Measurements from ENCODE around the gene BPIFB4. TPM values are rescaled to one million over a fixed set of nuclear protein-coding genes. Genes with fewer than 3 reads are reported as not detected.

BPIFB4 gene
- total RNA-seq, 2 experiments from 2014 or later = not detected

GRCh38 chr20:33059136-33059535 is 20.3 kb upstream of the BPIFB4 start:
- Mint-ChIP-seq H3K9me3 (no peaks in the 10 kb centered on the region), H3K36me3 (ENCODE audit: low read depth) (no peaks in the 10 kb centered on the region), H3K4me3 (no peak overlapping the region), H3K27ac (no peak overlapping the region), H3K27me3 (no peaks in the 10 kb centered on the region), H3K4me1 (ENCODE audit: low read depth) (no peaks in the 10 kb centered on the region)
- H3K27ac ChIP-seq (ENCODE audit: low read depth in 1 of 2, low read length in 2 of 2) = no peak overlapping the region
- TF ChIP-seq CTCF (IDR thresholded peaks at IDR 0.05) = no peak
- H3K27me3 ChIP-seq (ENCODE audit: control insufficient read depth in 1 of 2, insufficient read depth in 2 of 2, low read length in 2 of 2) = no peaks in the 10 kb centered on the region
- H3K4me1 ChIP-seq (ENCODE audit: insufficient read depth, low read length) = no peaks in the 10 kb centered on the region
- ChIA-PET POLR2A (no interaction called here), CTCF (no interaction called here)
- no peaks in the 10 kb centered on the region for H3K9me3 ChIP-seq (ENCODE audit: control insufficient read depth in 1 of 2, insufficient read depth in 1 of 2, low read length in 2 of 2)
- DNase-seq (no peak), ATAC-seq (ENCODE audit: poor library complexity) (no peak)
- H3K36me3 ChIP-seq (ENCODE audit: insufficient read depth, low read length) = no peaks in the 10 kb centered on the region
- intact Hi-C loops (cut with DNase I, micrococcal nuclease) = no loop called here
- no peak overlapping the region for H3K4me3 ChIP-seq (ENCODE audit: low read length)

GRCh38 chr20:33059741-33060390 is 19.6 kb upstream of the BPIFB4 start:
- no peaks in the 10 kb centered on the region for H3K27me3 ChIP-seq (ENCODE audit: control insufficient read depth in 1 of 2, insufficient read depth in 2 of 2, low read length in 2 of 2)
- no peak overlapping the region for H3K4me3 ChIP-seq (ENCODE audit: low read length)
- H3K27me3 Mint-ChIP-seq = no peaks in the 10 kb centered on the region
- no peaks in the 10 kb centered on the region for H3K9me3 Mint-ChIP-seq
- intact Hi-C loops (cut with DNase I, micrococcal nuclease) = no loop called here
- DNase-seq = no peak
- H3K36me3 Mint-ChIP-seq (ENCODE audit: low read depth) = no peaks in the 10 kb centered on the region
- no peak for TF ChIP-seq CTCF (IDR thresholded peaks at IDR 0.05)
- no peak overlapping the region for H3K4me3 Mint-ChIP-seq
- POLR2A ChIA-PET = no interaction called here
- H3K27ac ChIP-seq (ENCODE audit: low read depth in 1 of 2, low read length in 2 of 2) = no peak overlapping the region
- no peaks in the 10 kb centered on the region for H3K36me3 ChIP-seq (ENCODE audit: insufficient read depth, low read length)
- H3K4me1 Mint-ChIP-seq (ENCODE audit: low read depth) = no peaks in the 10 kb centered on the region
- H3K27ac Mint-ChIP-seq = no peak overlapping the region
- no peaks in the 10 kb centered on the region for H3K9me3 ChIP-seq (ENCODE audit: control insufficient read depth in 1 of 2, insufficient read depth in 1 of 2, low read length in 2 of 2)
- ATAC-seq (ENCODE audit: poor library complexity) = no peak
- no peaks in the 10 kb centered on the region for H3K4me1 ChIP-seq (ENCODE audit: insufficient read depth, low read length)
- CTCF ChIA-PET = no interaction called here

GRCh38 chr20:33061658-33062028 is 17.8 kb upstream of the BPIFB4 start:
- intact Hi-C loops (cut with DNase I, micrococcal nuclease) = no loop called here
- CTCF ChIA-PET = no interaction called here
- no peak for ATAC-seq (ENCODE audit: poor library complexity)

More at GRCh38 chr20:33061658-33062028, 17.8 kb upstream of the BPIFB4 start:
- no peak overlapping the region for H3K27ac Mint-ChIP-seq
- POLR2A ChIA-PET = no interaction called here
- Histone ChIP-seq H3K27me3 (ENCODE audit: control insufficient read depth in 1 of 2, insufficient read depth in 2 of 2, low read length in 2 of 2) (no peaks in the 10 kb centered on the region), H3K4me3 (ENCODE audit: low read length) (no peak overlapping the region), H3K27ac (ENCODE audit: low read depth in 1 of 2, low read length in 2 of 2) (no peak overlapping the region), H3K9me3 (ENCODE audit: control insufficient read depth in 1 of 2, insufficient read depth in 1 of 2, low read length in 2 of 2) (no peaks in the 10 kb centered on the region), H3K4me1 (ENCODE audit: insufficient read depth, low read length) (no peaks in the 10 kb centered on the region), H3K36me3 (ENCODE audit: insufficient read depth, low read length) (no peaks in the 10 kb centered on the region)
- H3K4me3 Mint-ChIP-seq = no peak overlapping the region
- no peak for DNase-seq
- H3K4me1 Mint-ChIP-seq (ENCODE audit: low read depth) = no peaks in the 10 kb centered on the region
- no peaks in the 10 kb centered on the region for H3K9me3 Mint-ChIP-seq
- TF ChIP-seq CTCF (IDR thresholded peaks at IDR 0.05) = no peak
- H3K27me3 Mint-ChIP-seq = no peaks in the 10 kb centered on the region
- no peaks in the 10 kb centered on the region for H3K36me3 Mint-ChIP-seq (ENCODE audit: low read depth)

All from CD4-positive, alpha-beta T cell (primary cell).